GM20000 (cell line): ENCODE data around the gene PILRA.
"Not testable (repeated sequence)": the region's sequence is repeated elsewhere in the genome, so short reads cannot be mapped to it uniquely, and the experiment has no call there.

Experiments used
- DNase-seq: peaks from one replicate; pipeline ENCODE4 v3.0.0; 2012; ENCODE audit warnings: low spot score
- TF ChIP-seq, protein P1 (sequence below): IDR thresholded peaks from 2 replicates; pipeline ENCODE4 v1.5.1; 2012; ENCODE audit warnings: mild to moderate bottlenecking, control low read depth; ENCODE audit errors: extremely low read depth, missing control alignments

PILRA gene

DNA sequence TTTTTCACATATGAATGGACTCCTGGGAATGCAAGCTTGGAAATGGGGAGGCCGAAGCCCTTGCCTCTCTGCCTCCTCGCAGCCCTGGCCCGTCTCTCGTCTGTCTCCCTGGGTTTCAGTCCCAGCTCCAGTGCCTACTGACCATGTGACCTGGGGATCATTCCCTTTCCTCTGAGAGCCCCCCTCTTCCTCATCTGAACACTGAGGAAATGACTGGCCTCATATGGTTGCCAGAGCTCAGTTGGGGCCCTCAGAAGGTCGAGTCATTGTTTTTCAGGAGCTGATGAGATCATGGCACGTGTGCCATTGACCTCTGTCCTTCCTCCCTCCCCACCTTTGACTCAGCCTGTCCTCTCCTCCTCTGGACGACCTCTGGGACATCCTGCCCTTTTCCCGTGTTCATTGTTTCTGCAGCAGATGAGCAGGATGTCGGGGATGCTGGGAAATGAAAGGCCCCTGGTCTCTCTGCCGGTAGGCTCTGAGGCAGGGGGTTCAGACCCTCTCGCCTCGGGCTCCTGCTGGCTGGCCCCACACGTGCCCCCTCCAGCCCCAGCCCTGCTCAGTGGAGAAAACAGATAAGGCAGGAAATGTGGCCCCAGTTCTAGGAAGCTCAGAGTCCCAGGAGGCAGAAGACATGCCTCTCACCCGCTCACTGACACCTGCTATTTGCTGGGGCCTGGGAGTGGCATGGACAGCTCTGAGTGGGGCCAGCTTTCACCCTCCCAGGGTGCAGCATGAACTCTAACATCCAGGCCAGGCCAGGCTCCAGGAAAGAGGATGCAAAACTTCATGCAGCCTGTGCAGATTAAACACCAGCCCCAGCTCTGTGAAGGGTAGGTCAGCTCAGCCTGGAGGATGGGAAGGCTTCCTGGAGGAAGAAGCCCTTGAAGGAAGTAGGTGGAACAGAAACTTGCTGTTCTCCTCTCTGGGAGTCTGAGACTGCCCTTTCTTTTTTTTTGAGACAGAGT is 71.3 kb downstream of the PILRA start:
- peak; percentile 15 for DNase-seq
- TF ChIP-seq, protein P1, sequence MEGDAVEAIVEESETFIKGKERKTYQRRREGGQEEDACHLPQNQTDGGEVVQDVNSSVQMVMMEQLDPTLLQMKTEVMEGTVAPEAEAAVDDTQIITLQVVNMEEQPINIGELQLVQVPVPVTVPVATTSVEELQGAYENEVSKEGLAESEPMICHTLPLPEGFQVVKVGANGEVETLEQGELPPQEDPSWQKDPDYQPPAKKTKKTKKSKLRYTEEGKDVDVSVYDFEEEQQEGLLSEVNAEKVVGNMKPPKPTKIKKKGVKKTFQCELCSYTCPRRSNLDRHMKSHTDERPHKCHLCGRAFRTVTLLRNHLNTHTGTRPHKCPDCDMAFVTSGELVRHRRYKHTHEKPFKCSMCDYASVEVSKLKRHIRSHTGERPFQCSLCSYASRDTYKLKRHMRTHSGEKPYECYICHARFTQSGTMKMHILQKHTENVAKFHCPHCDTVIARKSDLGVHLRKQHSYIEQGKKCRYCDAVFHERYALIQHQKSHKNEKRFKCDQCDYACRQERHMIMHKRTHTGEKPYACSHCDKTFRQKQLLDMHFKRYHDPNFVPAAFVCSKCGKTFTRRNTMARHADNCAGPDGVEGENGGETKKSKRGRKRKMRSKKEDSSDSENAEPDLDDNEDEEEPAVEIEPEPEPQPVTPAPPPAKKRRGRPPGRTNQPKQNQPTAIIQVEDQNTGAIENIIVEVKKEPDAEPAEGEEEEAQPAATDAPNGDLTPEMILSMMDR = no peak

DNA sequence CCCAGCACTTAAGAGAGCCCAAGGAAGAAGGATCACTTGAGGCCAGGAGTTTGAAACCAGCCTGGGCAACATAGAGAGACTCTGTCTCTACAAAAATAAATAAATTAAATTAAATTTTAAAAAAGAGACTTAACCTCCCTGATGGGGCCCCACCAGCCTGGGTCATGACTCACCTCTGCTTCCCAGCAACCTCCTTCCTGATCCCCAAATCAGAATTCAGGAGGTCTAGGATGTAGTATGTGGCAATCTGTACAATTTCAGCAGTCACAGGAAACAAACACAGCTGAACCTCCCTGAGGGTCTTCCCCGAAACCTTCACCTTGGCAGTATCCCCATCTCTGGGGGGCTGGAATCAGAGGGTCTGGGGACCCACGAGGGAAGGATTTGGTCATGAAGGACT is 72.8 kb downstream of the PILRA start:
- TF ChIP-seq, protein P1 = no peak
- no peak for DNase-seq

- DNase-seq = not testable (repeated sequence)
Measured at GRCh38 chr7:100447363-100447762, 74.1 kb downstream of the PILRA start.

DNA sequence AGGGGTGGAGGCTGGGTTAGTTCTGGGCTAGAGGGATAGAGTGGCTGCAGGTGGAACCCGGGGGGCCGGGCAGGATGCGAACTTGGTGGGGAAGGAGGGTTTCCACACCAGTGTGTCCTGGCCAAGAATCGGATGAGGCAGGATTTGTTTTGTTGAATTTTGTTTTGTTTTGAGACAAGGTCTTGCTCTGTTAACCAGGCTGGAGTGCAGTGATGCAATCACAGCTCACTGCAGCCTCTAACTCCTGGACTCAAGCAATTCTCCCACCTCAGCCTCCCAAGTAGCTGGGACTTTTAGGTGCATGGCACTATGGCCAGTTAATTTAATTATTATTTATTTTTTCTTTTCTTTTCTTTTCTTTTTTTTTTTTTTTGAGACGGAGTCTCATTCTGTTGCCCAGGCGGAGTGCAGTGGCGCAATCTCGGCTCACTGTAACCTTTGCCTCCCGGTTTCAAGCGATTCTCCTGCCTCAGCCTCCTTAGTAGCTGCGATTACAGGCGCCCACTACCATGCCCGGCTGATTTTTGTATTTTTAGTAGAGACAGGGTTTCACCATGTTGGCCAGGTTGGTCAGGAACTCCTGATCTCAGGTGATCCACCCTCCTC is 76.0 kb downstream of the PILRA start:
- DNase-seq = no peak
- TF ChIP-seq, protein P1 = no peak
